Lower lobe of right lung (tissue), 2 donors: Measurements from ENCODE around the gene LYPD4. TPM values are rescaled to one million over a fixed set of nuclear protein-coding genes. Genes with fewer than 3 reads are reported as not detected.

Experiments
- ATAC-seq, 2 donors: fragments of 200-7000 bp; cut with Tn5 transposase; one replicate each; pipeline ENCODE4 v1.9.1; 2020 to 2022; ENCODE audit warnings: mild to moderate bottlenecking in 2 of 2, moderate library complexity in 2 of 2
- DNase-seq: peaks from one replicate; pipeline ENCODE4 v3.0.0-alpha.2; 2020
- H3K27ac ChIP-seq: fragments of 200-600 bp; one replicate; pipeline ENCODE4 v1.8.0; 2022
- H3K27me3 ChIP-seq: fragments of 200-600 bp; one replicate; pipeline ENCODE4 v1.8.0; 2022; ENCODE audit warnings: low read depth
- H3K36me3 ChIP-seq: fragments of 200-600 bp; one replicate; pipeline ENCODE4 v1.8.0; 2022; ENCODE audit warnings: mild to moderate bottlenecking
- H3K4me1 ChIP-seq: fragments of 200-600 bp; one replicate; pipeline ENCODE4 v1.8.0; 2022
- H3K4me3 ChIP-seq: fragments of 200-600 bp; one replicate; pipeline ENCODE4 v1.8.0; 2022; ENCODE audit warnings: mild to moderate bottlenecking
- H3K9me3 ChIP-seq: fragments of 200-600 bp; one replicate; pipeline ENCODE4 v1.8.0; 2022
- intact Hi-C: fragments of 100-400 bp; cut with DNase I; formaldehyde crosslinking; loops from one replicate; pipeline ENCODE4 v1.11.0; 2022
- total RNA-seq: library from RNA; stranded (reverse); fragmentation: NEBNext Ultra II Directional; extraction: Animal tissue kit (Norgen Biotek cat#: 25700); gene quantifications from one replicate; pipeline ENCODE4 v1.2.1, GENCODE V29; 2021
- TF ChIP-seq, protein P1 (sequence below): fragments of 200-600 bp; IDR thresholded peaks from one replicate; pipeline ENCODE4 v1.8.0; 2022; ENCODE audit warnings: antibody characterized with exemption, mild to moderate bottlenecking
- donor health status: DM: no; HTN: yes; CAD: no; lungs with severe emphysema.

LYPD4 gene
- total RNA-seq, 1 donor from 2014 or later = not detected

DNA sequence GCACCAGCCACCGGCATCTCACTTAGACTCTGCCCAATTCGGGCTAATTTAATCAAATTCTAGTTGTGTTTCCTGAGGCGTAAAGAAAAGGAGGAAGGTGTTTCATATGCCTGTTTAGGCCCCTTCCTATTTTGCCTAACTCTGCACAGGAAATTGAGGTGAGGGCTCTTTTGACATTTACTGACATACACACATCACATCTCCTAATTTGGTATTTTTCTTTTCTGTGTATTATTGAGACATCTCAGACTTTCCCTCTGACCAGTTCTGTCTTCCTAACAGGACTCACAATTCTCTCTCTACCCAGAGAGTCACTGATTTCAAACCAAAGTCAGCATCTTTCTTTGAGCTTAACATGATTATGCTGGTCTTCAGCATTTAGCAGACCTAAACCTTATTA is 40.1 kb downstream of the LYPD4 start:
- DNase-seq = no peak
- H3K4me3 ChIP-seq = no peak overlapping the region
- no peak for ATAC-seq
- H3K4me1 ChIP-seq = no peaks in the 10 kb centered on the region
- H3K27ac ChIP-seq = no peak overlapping the region
- intact Hi-C loops = no loop called here
- TF ChIP-seq, protein P1, sequence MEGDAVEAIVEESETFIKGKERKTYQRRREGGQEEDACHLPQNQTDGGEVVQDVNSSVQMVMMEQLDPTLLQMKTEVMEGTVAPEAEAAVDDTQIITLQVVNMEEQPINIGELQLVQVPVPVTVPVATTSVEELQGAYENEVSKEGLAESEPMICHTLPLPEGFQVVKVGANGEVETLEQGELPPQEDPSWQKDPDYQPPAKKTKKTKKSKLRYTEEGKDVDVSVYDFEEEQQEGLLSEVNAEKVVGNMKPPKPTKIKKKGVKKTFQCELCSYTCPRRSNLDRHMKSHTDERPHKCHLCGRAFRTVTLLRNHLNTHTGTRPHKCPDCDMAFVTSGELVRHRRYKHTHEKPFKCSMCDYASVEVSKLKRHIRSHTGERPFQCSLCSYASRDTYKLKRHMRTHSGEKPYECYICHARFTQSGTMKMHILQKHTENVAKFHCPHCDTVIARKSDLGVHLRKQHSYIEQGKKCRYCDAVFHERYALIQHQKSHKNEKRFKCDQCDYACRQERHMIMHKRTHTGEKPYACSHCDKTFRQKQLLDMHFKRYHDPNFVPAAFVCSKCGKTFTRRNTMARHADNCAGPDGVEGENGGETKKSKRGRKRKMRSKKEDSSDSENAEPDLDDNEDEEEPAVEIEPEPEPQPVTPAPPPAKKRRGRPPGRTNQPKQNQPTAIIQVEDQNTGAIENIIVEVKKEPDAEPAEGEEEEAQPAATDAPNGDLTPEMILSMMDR = no peak
- no peaks in the 10 kb centered on the region for H3K27me3 ChIP-seq
- no peaks in the 10 kb centered on the region for H3K9me3 ChIP-seq
- no peaks in the 10 kb centered on the region for H3K36me3 ChIP-seq

DNA sequence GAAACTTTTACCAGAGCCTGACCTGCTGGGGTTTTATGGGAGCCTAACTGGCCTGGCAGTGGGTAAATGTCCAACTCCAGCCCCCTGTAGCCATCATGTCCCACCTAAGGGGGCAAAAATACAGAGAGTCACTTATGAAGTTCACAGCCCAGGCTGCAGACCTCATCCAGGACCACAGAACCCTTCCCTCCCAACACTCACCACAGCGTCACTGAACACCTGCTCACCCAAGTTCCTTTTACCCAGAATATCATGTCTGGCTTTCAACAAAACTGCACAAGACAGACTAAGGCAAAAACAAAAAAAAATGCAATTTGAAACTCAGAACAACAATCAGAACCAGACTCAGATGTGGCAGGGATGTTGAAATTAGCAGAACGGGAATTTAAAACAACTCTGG is 41.7 kb downstream of the LYPD4 start:
- Histone ChIP-seq H3K27me3 (no peaks in the 10 kb centered on the region), H3K4me1 (peaks cover 6% of the 10 kb centered on the region), H3K27ac (peak overlapping the region; percentile 58), H3K9me3 (no peaks in the 10 kb centered on the region), H3K4me3 (no peak overlapping the region), H3K36me3 (no peaks in the 10 kb centered on the region)
- ATAC-seq (no peak), DNase-seq (no peak)
- TF ChIP-seq, protein P1 = no peak
- intact Hi-C loops = no loop called here

DNA sequence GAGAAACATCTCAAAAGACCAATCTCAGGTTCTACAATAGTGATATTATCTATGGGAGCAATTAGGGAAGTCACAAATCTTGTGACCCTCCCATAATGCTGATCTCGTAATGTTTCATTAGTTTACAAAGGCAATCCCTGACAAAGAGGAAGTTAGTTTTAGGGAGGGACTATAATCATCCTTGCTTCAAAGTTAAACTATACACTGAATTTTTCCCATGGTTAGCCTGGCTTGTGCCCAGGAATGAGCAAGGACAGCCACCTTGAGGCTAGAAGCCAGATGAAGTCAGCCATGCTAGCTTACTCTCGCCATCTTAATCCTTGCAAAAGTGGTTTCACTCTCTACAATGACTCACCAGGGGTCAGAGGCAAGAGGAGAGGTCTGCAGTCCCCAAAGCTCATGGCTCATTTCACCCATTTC is 42.7 kb downstream of the LYPD4 start:
- Histone ChIP-seq H3K36me3 (no peaks in the 10 kb centered on the region), H3K9me3 (no peaks in the 10 kb centered on the region), H3K4me3 (no peak overlapping the region), H3K27ac (no peak overlapping the region), H3K4me1 (peaks cover 6% of the 10 kb centered on the region), H3K27me3 (no peaks in the 10 kb centered on the region)
- ATAC-seq (peak; percentile 62 to 63), DNase-seq (no peak)
- TF ChIP-seq, protein P1 = no peak
- intact Hi-C loops = no loop called here

DNA sequence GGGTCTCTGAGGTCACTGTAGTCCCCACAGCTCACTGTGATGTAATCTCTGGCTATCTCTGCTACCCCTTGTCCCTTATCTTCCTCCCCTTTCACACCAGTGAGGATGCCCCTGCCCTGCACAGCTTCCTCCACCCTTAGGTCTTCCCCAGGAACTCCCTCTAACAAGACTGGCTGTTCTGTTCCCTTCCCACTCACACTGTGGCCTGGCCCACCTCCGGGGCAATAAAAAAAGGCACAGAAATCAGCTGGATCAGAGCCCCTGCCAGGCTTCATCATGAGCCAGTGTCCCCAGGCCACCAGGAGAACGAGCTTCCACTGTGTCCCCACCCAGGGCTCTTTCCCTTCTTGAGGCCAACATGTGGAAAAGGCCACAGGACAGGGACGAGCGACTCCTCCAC is 43.5 kb downstream of the LYPD4 start:
- ATAC-seq = no peak
- H3K4me1 ChIP-seq = peaks cover 7% of the 10 kb centered on the region
- peak overlapping the region; percentile 24 for H3K27ac ChIP-seq
- TF ChIP-seq, protein P1 = no peak
- H3K27me3 ChIP-seq = no peaks in the 10 kb centered on the region
- intact Hi-C loops = no loop called here
- no peaks in the 10 kb centered on the region for H3K9me3 ChIP-seq
- no peak overlapping the region for H3K4me3 ChIP-seq
- H3K36me3 ChIP-seq = no peaks in the 10 kb centered on the region
- DNase-seq = no peak

DNA sequence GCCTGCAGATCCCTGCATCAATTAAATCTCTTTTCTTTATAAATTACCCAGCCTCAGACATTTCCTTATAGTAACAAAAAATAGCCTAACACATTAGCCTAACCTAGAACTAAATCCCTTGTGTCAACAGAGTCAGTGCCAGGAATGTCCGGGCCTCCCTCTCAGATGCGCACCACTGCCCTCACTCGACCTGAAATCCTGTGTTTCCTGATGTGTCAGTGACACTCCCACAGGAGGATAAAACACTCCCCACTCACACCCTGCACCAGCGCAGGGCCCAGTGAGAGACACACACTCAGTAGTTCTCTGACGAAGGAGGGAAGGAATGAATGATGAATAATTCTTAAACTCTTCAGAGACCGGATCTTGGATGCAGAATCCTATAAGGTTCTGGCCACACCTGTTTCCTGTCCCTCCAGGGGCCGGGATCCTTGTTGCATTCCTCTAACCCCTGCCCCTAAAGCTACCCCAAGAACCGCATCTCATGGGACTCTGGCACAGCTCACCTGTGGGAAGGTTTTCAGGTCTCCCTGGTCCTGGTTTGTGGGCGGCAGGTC is 45.0 kb downstream of the LYPD4 start:
- Histone ChIP-seq H3K4me3 (no peak overlapping the region), H3K27me3 (no peaks in the 10 kb centered on the region), H3K36me3 (no peaks in the 10 kb centered on the region), H3K27ac (no peak overlapping the region), H3K9me3 (no peaks in the 10 kb centered on the region), H3K4me1 (peaks cover 16% of the 10 kb centered on the region)
- intact Hi-C loops = no loop called here
- DNase-seq = no peak
- ATAC-seq = peak; percentile 39 to 47
- TF ChIP-seq, protein P1 = no peak
